Hepatocyte (in vitro differentiated cells): Measurements from ENCODE around the gene TBC1D32.

Experiments used
- CTCF ChIP-seq: fragments of 200-600 bp; sonication (generic); IDR thresholded peaks from 2 replicates; pipeline ENCODE4 v1.5.1; 2016; ENCODE audit warnings: antibody characterized with exemption, mild to moderate bottlenecking; ENCODE audit not compliant: poor library complexity
- EZH2 ChIP-seq: fragments of 200-600 bp; sonication (generic); IDR thresholded peaks from 2 replicates; pipeline ENCODE4 v1.6.1; 2016; ENCODE audit warnings: antibody characterized with exemption, mild to moderate bottlenecking, borderline replicate concordance
- EZH2phosphoT487 ChIP-seq: fragments of 200-600 bp; sonication (generic); IDR thresholded peaks from one replicate; pipeline ENCODE4 v1.6.1; 2018; ENCODE audit warnings: antibody characterized with exemption, mild to moderate bottlenecking, low read depth, moderate library complexity; ENCODE audit not compliant: unreplicated experiment, severe bottlenecking

GRCh38 chr6:121338956-121339355 lies 4.7 kb upstream of the TBC1D32 start:
- no peak for TF ChIP-seq EZH2
- no peak for TF ChIP-seq CTCF
- TF ChIP-seq EZH2phosphoT487 = no peak
